Trophoblast cell (in vitro differentiated cells and primary cell): Measurements from ENCODE around the gene ZWILCH.

Source experiments
- DNase-seq, 2 donors: peaks; one replicate each; pipeline ENCODE4 v3.0.0-alpha.2; 2016
- H2AFZ ChIP-seq: 2 replicates; pipeline ENCODE4 v1.6.1; 2013; ENCODE audit warnings: low read length, moderate library complexity, mild to moderate bottlenecking; ENCODE audit not compliant: insufficient read depth, poor library complexity
- H2AK5ac ChIP-seq: 2 replicates; pipeline ENCODE4 v1.6.1; 2013; ENCODE audit warnings: mild to moderate bottlenecking, low read length
- H2BK120ac ChIP-seq: 2 replicates; pipeline ENCODE4 v1.6.1; 2013; ENCODE audit warnings: low read length, mild to moderate bottlenecking, moderate library complexity; ENCODE audit not compliant: insufficient read depth, poor library complexity
- H2BK12ac ChIP-seq: 2 replicates; pipeline ENCODE4 v1.6.1; 2013; ENCODE audit warnings: mild to moderate bottlenecking, low read length, moderate library complexity
- H2BK5ac ChIP-seq: 2 replicates; pipeline ENCODE4 v1.6.1; 2013; ENCODE audit warnings: low read length, low read depth, moderate library complexity, mild to moderate bottlenecking; ENCODE audit not compliant: poor library complexity
- H3K14ac ChIP-seq: 2 replicates; pipeline ENCODE4 v1.6.1; 2013; ENCODE audit warnings: mild to moderate bottlenecking, low read length
- H3K18ac ChIP-seq: 2 replicates; pipeline ENCODE4 v1.6.1; 2013; ENCODE audit warnings: mild to moderate bottlenecking, low read length
- H3K23ac ChIP-seq: 2 replicates; pipeline ENCODE4 v1.6.1; 2013; ENCODE audit warnings: low read length
- H3K27ac ChIP-seq: 2 replicates; pipeline ENCODE4 v1.5.1; 2013; ENCODE audit warnings: low read depth, mild to moderate bottlenecking, inconsistent platforms, low read length, moderate library complexity
- H3K27me3 ChIP-seq: 2 replicates; pipeline ENCODE4 v1.6.1; 2013; ENCODE audit warnings: inconsistent platforms, mild to moderate bottlenecking, low read length, moderate library complexity; ENCODE audit not compliant: insufficient read depth
- H3K36me3 ChIP-seq, 2 experiments: 1 replicate in 1 of 2; 2 replicates in 1 of 2; pipeline ENCODE4 v1.6.1; 2013; ENCODE audit warnings: low read length in 2 of 2, mild to moderate bottlenecking in 2 of 2, moderate library complexity in 1 of 2; ENCODE audit not compliant: insufficient read depth in 2 of 2, control insufficient read depth in 1 of 2
- H3K4ac ChIP-seq: 2 replicates; pipeline ENCODE4 v1.6.1; 2013; ENCODE audit warnings: low read depth, mild to moderate bottlenecking, low read length, moderate library complexity
- H3K4me1 ChIP-seq, 2 experiments: 1 replicate in 1 of 2; 2 replicates in 1 of 2; pipeline ENCODE4 v1.6.1; 2013; ENCODE audit warnings: low read length in 2 of 2, mild to moderate bottlenecking in 2 of 2, moderate library complexity in 1 of 2; ENCODE audit not compliant: insufficient read depth in 2 of 2, control insufficient read depth in 1 of 2
- H3K4me2 ChIP-seq: 2 replicates; pipeline ENCODE4 v1.6.1; 2013; ENCODE audit warnings: inconsistent platforms, mild to moderate bottlenecking, low read length, moderate library complexity
- H3K4me3 ChIP-seq: 2 replicates; pipeline ENCODE4 v1.5.1; 2013; ENCODE audit warnings: mild to moderate bottlenecking, low read depth, low read length, inconsistent platforms
- H3K79me1 ChIP-seq: one replicate; pipeline ENCODE4 v1.6.1; 2013; ENCODE audit warnings: low read length
- H3K79me2 ChIP-seq: 2 replicates; pipeline ENCODE4 v1.6.1; 2013; ENCODE audit warnings: low read length, mild to moderate bottlenecking; ENCODE audit not compliant: control insufficient read depth, insufficient read depth, poor library complexity
- H3K9ac ChIP-seq: 2 replicates; pipeline ENCODE4 v1.6.1; 2013; ENCODE audit warnings: mild to moderate bottlenecking, low read length
- H3K9me3 ChIP-seq: 2 replicates; pipeline ENCODE4 v1.6.1; 2013; ENCODE audit warnings: low read depth, mild to moderate bottlenecking, control low read depth, inconsistent platforms, low read length; ENCODE audit not compliant: insufficient read depth
- H4K12ac ChIP-seq: 2 replicates; pipeline ENCODE4 v1.6.1; 2013; ENCODE audit warnings: low read depth, mild to moderate bottlenecking, low read length, moderate library complexity
- H4K8ac ChIP-seq: 2 replicates; pipeline ENCODE4 v1.6.1; 2013; ENCODE audit warnings: low read depth, mild to moderate bottlenecking, low read length, moderate library complexity
- H4K91ac ChIP-seq: one replicate; pipeline ENCODE4 v1.6.1; 2013; ENCODE audit warnings: low read depth, mild to moderate bottlenecking, low read length, moderate library complexity
- WGBS: extraction: QIAGEN DNeasy Blood & Tissue Kit; methylation state at CpG from one replicate; pipeline ENCODE4 v1.1.7; 2013; ENCODE audit warnings: missing lambda C conversion rate; ENCODE audit not compliant: insufficient read length, insufficient coverage; ENCODE audit errors: extremely low coverage; 5-methylcytosine and 5-hydroxymethylcytosine counted together

Gene ZWILCH

DNA sequence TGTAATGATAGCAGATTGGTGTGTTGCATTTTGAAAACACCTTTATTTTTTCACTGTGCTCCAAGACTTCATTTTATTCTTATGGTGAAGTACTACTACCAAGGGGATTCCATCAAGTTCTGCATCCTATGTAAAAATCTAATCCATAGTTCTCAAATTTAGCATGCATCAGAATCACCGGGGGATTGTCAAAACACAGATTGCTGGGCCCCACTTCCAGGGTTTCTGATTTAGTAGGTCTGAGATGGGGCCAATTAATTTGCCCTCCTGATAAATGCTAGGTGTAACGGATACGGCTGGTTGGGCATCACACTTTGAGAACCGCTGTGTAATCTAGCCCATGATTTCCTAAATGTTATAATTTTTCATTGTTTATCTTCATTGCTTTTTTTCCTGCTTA is 692 bp downstream of the ZWILCH start:
- H3K23ac ChIP-seq, result no peak overlapping the region

GRCh38 chr15:66508293-66508883 is 3.3 kb downstream of the ZWILCH start:
- Histone ChIP-seq H2BK5ac (no peak overlapping the region), H3K14ac (no peak overlapping the region), H3K27ac (no peak overlapping the region), H3K4ac (no peak overlapping the region), H2AK5ac (no peak overlapping the region), H3K4me2 (no peak overlapping the region), H3K36me3 (peaks cover 3 to 4% of the 10 kb centered on the region in 2 experiments), H3K79me2 (peaks cover 15% of the 10 kb centered on the region), H4K91ac (no peak overlapping the region), H3K27me3 (no peaks in the 10 kb centered on the region), H3K23ac (no peak overlapping the region), H3K9ac (no peak overlapping the region), H2BK120ac (no peak overlapping the region), H3K9me3 (no peaks in the 10 kb centered on the region), H4K8ac (no peak overlapping the region), H4K12ac (no peak overlapping the region), H3K4me1 (peaks cover 0 to 3% of the 10 kb centered on the region in 2 experiments), H3K18ac (no peak overlapping the region), H2BK12ac (no peak overlapping the region), H3K79me1 (peaks cover 9% of the 10 kb centered on the region), H3K4me3 (no peak overlapping the region), H2AFZ (no peak overlapping the region)
- no peak for DNase-seq
- no CpG with 5 or more reads among the region's 3 CpGs for WGBS

More for the DNA sequence above, 692 bp downstream of the ZWILCH start:
- WGBS, result no CpG with 5 or more reads among the region's 4 CpGs
- H3K79me1 ChIP-seq, result peaks cover 9% of the 10 kb centered on the region
- no peak overlapping the region for H3K9ac ChIP-seq
- no peak overlapping the region for H2BK120ac ChIP-seq
- peaks cover 15% of the 10 kb centered on the region for H3K79me2 ChIP-seq
- no peak overlapping the region for H3K18ac ChIP-seq
- H3K4me3 ChIP-seq, result no peak overlapping the region
- no peak for DNase-seq
- peaks cover 8 to 15% of the 10 kb centered on the region in 2 experiments for H3K36me3 ChIP-seq
- no peak overlapping the region for H3K27ac ChIP-seq
- H4K12ac ChIP-seq, result no peak overlapping the region
- H3K27me3 ChIP-seq, result no peaks in the 10 kb centered on the region
- no peak overlapping the region for H4K8ac ChIP-seq
- H3K4me1 ChIP-seq, result peaks cover 0 to 3% of the 10 kb centered on the region in 2 experiments
- no peak overlapping the region for H2BK12ac ChIP-seq
- H3K4me2 ChIP-seq, result peak overlapping the region; percentile 92
- H2AK5ac ChIP-seq, result no peak overlapping the region
- H4K91ac ChIP-seq, result no peak overlapping the region
- no peak overlapping the region for H3K14ac ChIP-seq
- no peak overlapping the region for H2BK5ac ChIP-seq
- no peaks in the 10 kb centered on the region for H3K9me3 ChIP-seq
- H2AFZ ChIP-seq, result no peak overlapping the region
- H3K4ac ChIP-seq, result peak overlapping the region; percentile 24

GRCh38 chr15:66514586-66514985 is 9.5 kb downstream of the ZWILCH start:
- WGBS, result no CpG with 5 or more reads among the region's 3 CpGs

GRCh38 chr15:66515901-66516322 is 10.8 kb downstream of the ZWILCH start:
- Histone ChIP-seq H3K79me2 (no peaks in the 10 kb centered on the region), H3K4me1 (no peaks in the 10 kb centered on the region), H3K4me3 (no peak overlapping the region), H2BK5ac (no peak overlapping the region), H4K8ac (no peak overlapping the region), H3K23ac (no peak overlapping the region), H3K4ac (no peak overlapping the region), H2BK120ac (no peak overlapping the region), H3K9me3 (no peaks in the 10 kb centered on the region), H3K79me1 (no peaks in the 10 kb centered on the region), H2BK12ac (no peak overlapping the region), H2AFZ (no peak overlapping the region), H3K9ac (no peak overlapping the region), H3K4me2 (no peak overlapping the region), H4K12ac (no peak overlapping the region), H3K18ac (no peak overlapping the region), H4K91ac (no peak overlapping the region), H3K27me3 (no peaks in the 10 kb centered on the region), H3K14ac (no peak overlapping the region), H2AK5ac (no peak overlapping the region), H3K36me3 (peaks cover 6 to 17% of the 10 kb centered on the region in 2 experiments), H3K27ac (no peak overlapping the region)
- WGBS, result no CpG with 5 or more reads among the region's 2 CpGs
- DNase-seq, result no peak

More at GRCh38 chr15:66514586-66514985, 9.5 kb downstream of the ZWILCH start:
- Histone ChIP-seq H4K8ac (no peak overlapping the region), H3K4me3 (no peak overlapping the region), H4K12ac (no peak overlapping the region), H3K4me2 (no peak overlapping the region), H3K18ac (no peak overlapping the region), H3K4me1 (no peaks in the 10 kb centered on the region), H3K79me2 (no peaks in the 10 kb centered on the region), H2BK5ac (no peak overlapping the region), H3K36me3 (peaks cover 2 to 13% of the 10 kb centered on the region in 2 experiments), H3K27ac (no peak overlapping the region), H3K79me1 (no peaks in the 10 kb centered on the region), H2AFZ (no peak overlapping the region), H3K9ac (no peak overlapping the region), H3K14ac (no peak overlapping the region), H2BK12ac (no peak overlapping the region), H2AK5ac (no peak overlapping the region), H3K27me3 (no peaks in the 10 kb centered on the region), H3K4ac (no peak overlapping the region), H3K9me3 (no peaks in the 10 kb centered on the region), H2BK120ac (no peak overlapping the region), H4K91ac (no peak overlapping the region), H3K23ac (no peak overlapping the region)
- DNase-seq, result no peak
